ENCODE results near the gene LY6G6C. TPM values are rescaled to one million over a fixed set of nuclear protein-coding genes. Genes with fewer than 3 reads are reported as not detected.
A peak's percentile ranks its signal among the peaks of the same experiment; 100 is the strongest.

The LY6G6C gene
- total RNA-seq, 2 donors from 2014 or later = not detected

DNA sequence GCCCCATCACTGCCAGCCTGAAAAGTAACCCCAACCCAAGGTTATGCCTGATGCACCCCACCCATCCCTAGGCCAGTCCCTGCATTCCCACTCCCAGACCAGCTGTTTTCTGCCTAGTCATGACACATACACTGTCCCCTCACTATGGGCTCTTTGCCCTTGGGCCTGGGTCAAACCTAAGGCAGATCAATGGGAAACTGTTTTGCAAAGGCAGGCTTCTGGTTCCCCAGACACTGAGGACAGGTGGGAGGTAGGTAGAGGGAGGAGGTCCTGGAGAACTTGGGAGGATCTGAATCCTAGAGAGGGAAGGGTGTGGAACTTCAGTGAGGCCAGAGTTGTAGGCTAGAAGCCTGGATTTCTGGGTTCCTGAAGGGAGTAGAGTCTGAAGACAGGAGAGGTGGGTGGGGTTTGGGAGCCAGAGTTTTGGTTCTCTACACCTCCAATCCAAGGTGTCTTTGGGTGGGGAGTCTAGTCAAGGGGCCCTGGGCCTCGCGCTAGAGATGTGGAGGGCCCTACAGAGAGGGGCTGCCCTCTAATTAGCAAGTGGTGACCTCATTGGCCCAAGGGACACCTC lies 12.8 kb upstream of the LY6G6C start:
- Histone ChIP-seq H3K4me1 (ENCODE audit: control insufficient read depth in 1 of 2, low read depth in 2 of 2) (peaks cover 23 to 43% of the 10 kb centered on the region in 2 donors), H3K27me3 (replicated peaks; ENCODE audit: insufficient read depth) (no peaks in the 10 kb centered on the region), H3K27ac (peak overlapping the region; percentile 89 to 96), H3K9me3 (no peaks in the 10 kb centered on the region), H3K4me3 (peak overlapping the region; percentile 92), H3K36me3 (peaks cover 30% of the 10 kb centered on the region)
- no peak for DNase-seq (ENCODE audit: low spot score)
- no peak for ATAC-seq (ENCODE audit: insufficient number of reproducible peaks, low FRiP score, low read depth)
- TF ChIP-seq, protein P1, sequence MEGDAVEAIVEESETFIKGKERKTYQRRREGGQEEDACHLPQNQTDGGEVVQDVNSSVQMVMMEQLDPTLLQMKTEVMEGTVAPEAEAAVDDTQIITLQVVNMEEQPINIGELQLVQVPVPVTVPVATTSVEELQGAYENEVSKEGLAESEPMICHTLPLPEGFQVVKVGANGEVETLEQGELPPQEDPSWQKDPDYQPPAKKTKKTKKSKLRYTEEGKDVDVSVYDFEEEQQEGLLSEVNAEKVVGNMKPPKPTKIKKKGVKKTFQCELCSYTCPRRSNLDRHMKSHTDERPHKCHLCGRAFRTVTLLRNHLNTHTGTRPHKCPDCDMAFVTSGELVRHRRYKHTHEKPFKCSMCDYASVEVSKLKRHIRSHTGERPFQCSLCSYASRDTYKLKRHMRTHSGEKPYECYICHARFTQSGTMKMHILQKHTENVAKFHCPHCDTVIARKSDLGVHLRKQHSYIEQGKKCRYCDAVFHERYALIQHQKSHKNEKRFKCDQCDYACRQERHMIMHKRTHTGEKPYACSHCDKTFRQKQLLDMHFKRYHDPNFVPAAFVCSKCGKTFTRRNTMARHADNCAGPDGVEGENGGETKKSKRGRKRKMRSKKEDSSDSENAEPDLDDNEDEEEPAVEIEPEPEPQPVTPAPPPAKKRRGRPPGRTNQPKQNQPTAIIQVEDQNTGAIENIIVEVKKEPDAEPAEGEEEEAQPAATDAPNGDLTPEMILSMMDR (IDR thresholded peaks at IDR 0.05) = no peak

DNA sequence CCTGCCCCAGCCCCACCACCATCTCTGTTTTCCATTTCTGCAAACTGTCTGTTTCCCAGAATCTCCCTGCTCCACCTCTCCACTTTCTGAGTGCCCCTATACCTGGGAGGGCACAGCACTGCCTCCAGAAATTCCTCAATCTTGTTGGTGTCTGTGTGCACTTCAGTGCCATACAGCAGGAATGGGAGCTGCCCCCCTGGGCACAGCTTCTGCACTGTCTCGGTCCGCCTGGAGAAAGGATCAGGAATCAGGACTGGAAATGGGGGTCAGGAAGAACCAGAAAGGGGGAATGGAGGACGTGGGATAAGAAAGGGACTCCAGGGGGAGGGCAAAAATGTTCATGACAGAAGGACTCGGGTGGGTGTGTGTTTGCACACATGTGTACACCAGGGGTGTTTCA lies 12.2 kb upstream of the LY6G6C start:
- Histone ChIP-seq H3K4me1 (ENCODE audit: control insufficient read depth in 1 of 2, low read depth in 2 of 2) (peaks cover 21 to 40% of the 10 kb centered on the region in 2 donors), H3K4me3 (peak overlapping the region; percentile 92), H3K36me3 (peaks cover 30% of the 10 kb centered on the region), H3K27me3 (replicated peaks; ENCODE audit: insufficient read depth) (no peaks in the 10 kb centered on the region), H3K9me3 (no peaks in the 10 kb centered on the region), H3K27ac (peak overlapping the region; percentile 89 to 96)
- ATAC-seq (ENCODE audit: insufficient number of reproducible peaks, low FRiP score, low read depth) = no peak
- TF ChIP-seq, protein P1 (IDR thresholded peaks at IDR 0.05) = no peak
- no peak for DNase-seq (ENCODE audit: low spot score)

DNA sequence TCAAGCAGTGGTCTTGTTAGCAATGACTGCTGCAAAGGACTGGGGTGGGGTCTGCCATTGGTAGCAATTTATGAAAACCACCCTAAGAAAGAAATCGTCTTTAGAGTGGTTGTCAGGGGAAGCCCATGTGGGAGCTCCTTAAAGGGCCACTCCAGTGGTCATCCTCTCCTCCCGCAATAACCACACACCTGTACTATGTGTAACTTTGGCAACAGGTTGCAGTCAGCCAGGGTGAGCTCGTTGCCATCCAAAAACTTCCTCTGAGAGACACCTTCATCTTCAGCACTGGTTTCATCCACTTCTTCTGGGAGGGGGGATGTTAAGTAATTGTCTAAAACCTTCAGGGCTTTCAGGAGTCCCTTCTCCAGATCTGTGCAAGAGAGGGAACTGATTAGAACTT lies 10.5 kb upstream of the LY6G6C start:
- Histone ChIP-seq H3K9me3 (no peaks in the 10 kb centered on the region), H3K4me1 (ENCODE audit: control insufficient read depth in 1 of 2, low read depth in 2 of 2) (peaks cover 30 to 49% of the 10 kb centered on the region in 2 donors), H3K36me3 (peaks cover 41% of the 10 kb centered on the region), H3K27ac (no peak overlapping the region), H3K4me3 (no peak overlapping the region), H3K27me3 (replicated peaks; ENCODE audit: insufficient read depth) (no peaks in the 10 kb centered on the region)
- DNase-seq (ENCODE audit: low spot score) (no peak), ATAC-seq (ENCODE audit: insufficient number of reproducible peaks, low FRiP score, low read depth) (no peak)
- TF ChIP-seq, protein P1 (IDR thresholded peaks at IDR 0.05) = no peak

DNA sequence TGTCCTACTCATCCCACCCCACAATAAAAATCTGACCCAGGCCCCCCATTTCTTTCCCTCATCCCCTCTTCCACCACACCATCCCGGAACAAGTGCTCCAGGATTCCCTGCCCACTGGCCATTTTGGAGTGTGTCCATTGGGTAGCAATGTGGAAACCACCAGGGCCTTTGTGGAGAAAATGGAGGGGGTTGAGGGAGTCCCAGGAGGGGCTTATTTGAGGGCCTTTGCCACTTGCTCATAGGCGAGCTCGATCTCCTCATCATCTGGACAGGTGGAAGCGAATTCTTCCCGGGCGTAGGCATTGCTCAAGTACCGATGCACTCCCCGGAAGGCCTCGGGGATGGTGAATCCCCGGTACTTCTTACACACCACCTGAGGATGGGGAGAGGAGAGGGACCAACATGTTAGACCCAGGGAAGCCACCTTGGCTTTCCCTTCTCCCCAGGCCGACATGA lies 9.1 kb upstream of the LY6G6C start:
- Histone ChIP-seq H3K36me3 (peaks cover 55% of the 10 kb centered on the region), H3K9me3 (no peaks in the 10 kb centered on the region), H3K27ac (peak overlapping the region; percentile 97 to 98), H3K27me3 (replicated peaks; ENCODE audit: insufficient read depth) (no peaks in the 10 kb centered on the region), H3K4me3 (peak overlapping the region; percentile 99), H3K4me1 (ENCODE audit: control insufficient read depth in 1 of 2, low read depth in 2 of 2) (peaks cover 26 to 45% of the 10 kb centered on the region in 2 donors)
- TF ChIP-seq, protein P1 (IDR thresholded peaks at IDR 0.05) = no peak
- DNase-seq (ENCODE audit: low spot score) (no peak), ATAC-seq (ENCODE audit: insufficient number of reproducible peaks, low FRiP score, low read depth) (no peak)

DNA sequence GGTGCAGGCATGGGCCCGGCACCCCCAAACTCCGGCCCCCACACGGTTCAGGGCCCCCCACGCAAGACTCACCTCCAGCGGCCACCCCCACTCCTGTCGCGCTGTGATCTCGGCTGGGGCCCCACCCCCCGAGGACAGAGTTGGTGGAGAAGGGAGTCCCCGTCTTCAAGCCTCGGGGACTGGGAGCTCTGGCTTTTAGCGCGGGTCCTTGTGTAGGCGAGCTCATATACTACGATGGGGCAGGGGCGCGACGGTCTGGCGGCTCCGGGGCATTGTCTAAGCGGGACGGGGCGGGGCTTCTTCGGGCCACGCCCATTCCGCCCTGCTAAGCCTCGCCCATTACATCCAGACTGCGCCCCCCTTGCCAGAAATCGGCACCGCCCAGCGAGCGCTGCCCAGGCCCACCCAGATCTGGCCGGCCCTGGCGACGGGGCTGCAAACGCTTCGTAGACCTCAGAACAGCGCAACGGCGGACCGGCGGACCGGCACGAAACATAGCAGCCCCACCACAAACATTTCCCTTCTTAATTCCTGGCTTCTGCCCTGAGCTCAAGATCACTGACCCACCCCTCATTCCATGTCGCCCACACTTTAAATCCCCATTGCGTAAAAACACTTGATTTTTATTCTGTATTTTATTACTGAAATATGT lies 8.6 kb upstream of the LY6G6C start:
- H3K36me3 ChIP-seq = peaks cover 56% of the 10 kb centered on the region
- H3K27ac ChIP-seq = peak overlapping the region; percentile 97 to 98
- peak; percentile 57 for DNase-seq (ENCODE audit: low spot score)
- H3K4me1 ChIP-seq (ENCODE audit: control insufficient read depth in 1 of 2, low read depth in 2 of 2) = peaks cover 26 to 45% of the 10 kb centered on the region in 2 donors
- TF ChIP-seq, protein P1 (IDR thresholded peaks at IDR 0.05) = no peak
- H3K4me3 ChIP-seq = peak overlapping the region; percentile 99
- ATAC-seq (ENCODE audit: insufficient number of reproducible peaks, low FRiP score, low read depth) = peak; percentile 17
- H3K27me3 ChIP-seq (replicated peaks; ENCODE audit: insufficient read depth) = no peaks in the 10 kb centered on the region
- no peaks in the 10 kb centered on the region for H3K9me3 ChIP-seq

All from thoracic aorta (tissue), 2 donors.